GM19239 (cell line): Measurements from ENCODE around the gene ZNF862.
"Not testable (repeated sequence)": the region's sequence is repeated elsewhere in the genome, so short reads cannot be mapped to it uniquely, and the experiment has no call there.

Experiments
- DNase-seq: peaks from one replicate; pipeline ENCODE4 v3.0.0; 2011; ENCODE audit warnings: low spot score; ENCODE audit not compliant: insufficient read length
- FAIRE-seq: peaks from 2 replicates; lab custom pipeline; 2011; peaks lifted over from hg19 to GRCh38; lab: Jason Lieb, UNC

Gene ZNF862

GRCh38 chr7:149823191-149823630, 15.0 kb upstream of the ZNF862 start:
- DNase-seq (no peak), FAIRE-seq (no peak)

- no peak for DNase-seq
- FAIRE-seq = no peak
Measured at GRCh38 chr7:149823631-149824199, 14.5 kb upstream of the ZNF862 start.

GRCh38 chr7:149824301-149824741, 13.9 kb upstream of the ZNF862 start:
- FAIRE-seq (no peak), DNase-seq (no peak)

- DNase-seq (no peak), FAIRE-seq (no peak)
Measured at GRCh38 chr7:149824748-149825566, 13.2 kb upstream of the ZNF862 start.

- no peak for FAIRE-seq
- no peak for DNase-seq
Measured at GRCh38 chr7:149825567-149826343, 12.4 kb upstream of the ZNF862 start.

GRCh38 chr7:149826344-149827088, 11.7 kb upstream of the ZNF862 start:
- DNase-seq (no peak), FAIRE-seq (no peak)

GRCh38 chr7:149827089-149827981, 10.8 kb upstream of the ZNF862 start:
- FAIRE-seq = no peak
- no peak for DNase-seq

GRCh38 chr7:149828357-149829309, 9.5 kb upstream of the ZNF862 start:
- no peak for DNase-seq
- no peak for FAIRE-seq

- not testable (repeated sequence) for FAIRE-seq, DNase-seq
Measured at GRCh38 chr7:149830527-149830926, 7.6 kb upstream of the ZNF862 start.

GRCh38 chr7:149830997-149831740, 7.0 kb upstream of the ZNF862 start:
- FAIRE-seq (no peak), DNase-seq (no peak)

GRCh38 chr7:149831741-149832219, 6.4 kb upstream of the ZNF862 start:
- FAIRE-seq (no peak), DNase-seq (no peak)

- DNase-seq (no peak), FAIRE-seq (no peak)
Measured at GRCh38 chr7:149832332-149833041, 5.7 kb upstream of the ZNF862 start.

- FAIRE-seq = no peak
Measured at GRCh38 chr7:149833495-149834130, 4.6 kb upstream of the ZNF862 start.

GRCh38 chr7:149834601-149835000, 3.6 kb upstream of the ZNF862 start:
- DNase-seq (no peak), FAIRE-seq (no peak)

More at GRCh38 chr7:149833495-149834130, 4.6 kb upstream of the ZNF862 start:
- no peak for DNase-seq

GRCh38 chr7:149836434-149836833, 1.7 kb upstream of the ZNF862 start:
- DNase-seq = no peak
- no peak for FAIRE-seq

- DNase-seq (no peak), FAIRE-seq (no peak)
Measured at GRCh38 chr7:149837564-149838223, 481 bp upstream of the ZNF862 start.
